ENCODE measurements around the gene SRBD1. TPM values are rescaled to one million over a fixed set of nuclear protein-coding genes. Genes with fewer than 3 reads are reported as not detected.

Gene SRBD1
- total RNA-seq, 1 experiment from 2014 or later: 20.6 TPM

GRCh38 chr2:45649858-45650811 is 39.1 kb upstream of the SRBD1 start:
- no peak for DNase-seq (ENCODE audit: low read depth, low spot score)

GRCh38 chr2:45649462-45649857 is 38.4 kb upstream of the SRBD1 start:
- no peaks in the 10 kb centered on the region for H3K36me3 ChIP-seq (ENCODE audit: control insufficient read depth in 1 of 2, insufficient read depth in 2 of 2, low read length in 2 of 2)
- TF ChIP-seq JUND (IDR thresholded peaks at IDR 0.05) (no peak), RAD21 (IDR thresholded peaks at IDR 0.05; ENCODE audit: low read depth) (peak; percentile 41; the same call in 1 of the 2 replicates)
- ChIA-PET POLR2A (no interaction called here), CTCF (interaction anchor here (0.9 to 1.4 kb wide), 4 partner anchors 16 to 288 kb away, joined by 3 to 5 read pairs (median 4); no protein-coding TSS in a partner anchor), RAD21 (ENCODE audit: low non-redundant PET in 1 of 2, low total read pairs in 2 of 2, uncharacterized antibody in 2 of 2, unreplicated experiment in 2 of 2) (no interaction called here)
- no peaks in the 10 kb centered on the region for H4K20me1 ChIP-seq (ENCODE audit: insufficient read depth)
- BruUV-seq (replicated peaks): TSS peak; percentile 67
- no peaks in the 10 kb centered on the region for H3K27me3 ChIP-seq (ENCODE audit: insufficient read depth, low read length)
- no peak overlapping the region for H3K27ac ChIP-seq (ENCODE audit: low read depth, low read length)
- no peak for ATAC-seq
- intact Hi-C loops (cut with micrococcal nuclease): no loop called here
- H3K4me1 ChIP-seq (ENCODE audit: control insufficient read depth in 1 of 2, insufficient read depth in 2 of 2, low read length in 2 of 2): peaks cover 9 to 16% of the 10 kb centered on the region in 2 experiments
- H3K9me2 ChIP-seq (ENCODE audit: insufficient read depth): no peaks in the 10 kb centered on the region
- peak overlapping the region; percentile 76 for H3K9ac ChIP-seq (ENCODE audit: low read length)
- H3K4me2 ChIP-seq (ENCODE audit: low read length): peak overlapping the region; percentile 94
- peak overlapping the region; percentile 74 to 84 for H3K4me3 ChIP-seq (replicated peaks in 1 of 2; ENCODE audit: low read depth in 1 of 2, low read length in 2 of 2)
- H3K9me3 ChIP-seq (ENCODE audit: control insufficient read depth in 1 of 2, insufficient read depth in 1 of 2, low read depth in 1 of 2, low read length in 2 of 2): no peaks in the 10 kb centered on the region
- no peak for DNase-seq (ENCODE audit: low read depth, low spot score)
- no peak overlapping the region for H2AFZ ChIP-seq (ENCODE audit: low read depth, low read length, poor library complexity, severe bottlenecking)
- peaks cover 29% of the 10 kb centered on the region for H3K79me2 ChIP-seq (ENCODE audit: insufficient read depth, low read length)

More at GRCh38 chr2:45649858-45650811, 39.1 kb upstream of the SRBD1 start:
- H3K9me3 ChIP-seq (ENCODE audit: control insufficient read depth in 1 of 2, insufficient read depth in 1 of 2, low read depth in 1 of 2, low read length in 2 of 2): no peaks in the 10 kb centered on the region
- H3K4me3 ChIP-seq (replicated peaks in 1 of 2; ENCODE audit: low read depth in 1 of 2, low read length in 2 of 2): peak overlapping the region; percentile 74 to 84
- BruUV-seq (replicated peaks): no TSS peak
- peak overlapping the region; percentile 62 for H2AFZ ChIP-seq (ENCODE audit: low read depth, low read length, poor library complexity, severe bottlenecking)
- H3K4me1 ChIP-seq (ENCODE audit: control insufficient read depth in 1 of 2, insufficient read depth in 2 of 2, low read length in 2 of 2): peaks cover 9 to 16% of the 10 kb centered on the region in 2 experiments
- peaks cover 34% of the 10 kb centered on the region for H3K79me2 ChIP-seq (ENCODE audit: insufficient read depth, low read length)
- H3K9me2 ChIP-seq (ENCODE audit: insufficient read depth): no peaks in the 10 kb centered on the region
- ATAC-seq: peak; percentile 44
- no peaks in the 10 kb centered on the region for H3K36me3 ChIP-seq (ENCODE audit: control insufficient read depth in 1 of 2, insufficient read depth in 2 of 2, low read length in 2 of 2)
- peak overlapping the region; percentile 76 for H3K9ac ChIP-seq (ENCODE audit: low read length)
- peak; percentile 63 for TF ChIP-seq MAX (IDR thresholded peaks at IDR 0.05)
- TF ChIP-seq POLR2AphosphoS5 (IDR thresholded peaks at IDR 0.05; ENCODE audit: low read depth, low read length): peak; percentile 28; the same call in 1 of the 2 replicates
- TF ChIP-seq ATF3 (IDR thresholded peaks at IDR 0.05): no peak
- ChIA-PET POLR2A (no interaction called here), RAD21 (ENCODE audit: low non-redundant PET in 1 of 2, low total read pairs in 2 of 2, uncharacterized antibody in 2 of 2, unreplicated experiment in 2 of 2) (no interaction called here), CTCF (interaction anchor here (0.6 to 1.4 kb wide), 6 partner anchors 16 to 287 kb away, joined by 3 to 5 read pairs (median 3); no protein-coding TSS in a partner anchor)
- no peaks in the 10 kb centered on the region for H4K20me1 ChIP-seq (ENCODE audit: insufficient read depth)
- peak overlapping the region; percentile 81 for H3K27ac ChIP-seq (ENCODE audit: low read depth, low read length)
- intact Hi-C loops (cut with micrococcal nuclease): loop anchor here (2.0 kb wide), 1 partner anchor 25 kb away; no protein-coding TSS in a partner anchor
- H3K4me2 ChIP-seq (ENCODE audit: low read length): peak overlapping the region; percentile 94
- no peaks in the 10 kb centered on the region for H3K27me3 ChIP-seq (ENCODE audit: insufficient read depth, low read length)

Data from HCT116 (cell line).